Right renal pelvis (tissue), 4 donors: Measurements from ENCODE around the gene EFNB2. TPM values are rescaled to one million over a fixed set of nuclear protein-coding genes. Genes with fewer than 3 reads are reported as not detected.

Source experiments
- DNase-seq, 4 donors: peaks; one replicate each; pipeline ENCODE4 v3.0.0-alpha.2; 2013; ENCODE audit warnings: low read depth in 4 of 4, low spot score in 3 of 4, missing footprints in 1 of 4
- polyA plus RNA-seq, 4 donors: library from polyadenylated mRNA; unstranded; fragments of 120-200 nt; gene quantifications; one replicate each; pipeline ENCODE4 v1.2.1, GENCODE V29; 2013; ENCODE audit not compliant: insufficient read length in 4 of 4

The EFNB2 gene
- polyA plus RNA-seq, 4 donors, result 140 to 159 (median 147) TPM

GRCh38 chr13:106505732-106506131 is 29.7 kb downstream of the EFNB2 start:
- DNase-seq, result no peak

- DNase-seq, result no peak
These were observed 30.2 kb downstream of the EFNB2 start for GRCh38 chr13:106505295-106505694.

GRCh38 chr13:106503730-106504453 is 31.6 kb downstream of the EFNB2 start:
- no peak for DNase-seq

DNA sequence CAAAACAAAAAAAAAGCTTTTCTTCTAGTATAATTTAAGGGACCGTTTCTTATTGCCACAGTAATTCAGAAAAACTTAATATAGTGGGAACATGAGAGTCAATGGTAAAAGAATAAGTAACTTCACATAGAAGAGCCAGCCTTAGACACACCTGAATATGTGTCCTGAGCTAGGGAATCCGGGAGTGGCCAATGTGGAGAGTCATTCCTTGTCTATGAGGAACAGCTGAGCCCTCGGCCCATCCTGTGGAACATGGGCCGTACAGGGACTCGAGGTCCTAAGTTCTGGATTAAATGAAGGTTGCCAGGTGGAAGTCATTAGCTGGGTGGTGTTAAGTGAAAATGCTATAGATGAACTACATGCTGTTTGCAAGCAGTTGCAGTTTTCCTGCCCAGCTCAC is 32.2 kb downstream of the EFNB2 start:
- no peak for DNase-seq

DNA sequence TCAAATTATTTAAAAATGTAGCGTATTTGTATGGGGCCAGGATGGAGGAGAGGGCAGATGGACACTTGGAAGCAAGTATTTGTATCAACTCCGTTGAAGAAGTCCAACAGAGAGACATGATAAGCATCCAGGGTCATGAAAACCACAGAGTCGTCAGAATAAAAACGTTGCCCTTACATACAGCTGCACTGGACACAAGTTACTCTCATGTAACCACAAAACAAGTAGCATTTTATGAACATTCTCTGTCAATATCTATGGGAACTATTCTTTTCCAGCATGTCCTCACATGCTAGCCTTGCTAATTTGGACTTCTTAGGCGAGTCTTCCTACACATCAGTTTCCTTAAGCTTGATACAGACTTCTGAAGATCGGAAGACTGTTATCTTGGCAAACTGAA is 35.0 kb downstream of the EFNB2 start:
- no peak for DNase-seq

- no peak for DNase-seq
These were observed 35.6 kb downstream of the EFNB2 start for GRCh38 chr13:106499896-106500295.

GRCh38 chr13:106499113-106499512 is 36.3 kb downstream of the EFNB2 start:
- no peak for DNase-seq

DNA sequence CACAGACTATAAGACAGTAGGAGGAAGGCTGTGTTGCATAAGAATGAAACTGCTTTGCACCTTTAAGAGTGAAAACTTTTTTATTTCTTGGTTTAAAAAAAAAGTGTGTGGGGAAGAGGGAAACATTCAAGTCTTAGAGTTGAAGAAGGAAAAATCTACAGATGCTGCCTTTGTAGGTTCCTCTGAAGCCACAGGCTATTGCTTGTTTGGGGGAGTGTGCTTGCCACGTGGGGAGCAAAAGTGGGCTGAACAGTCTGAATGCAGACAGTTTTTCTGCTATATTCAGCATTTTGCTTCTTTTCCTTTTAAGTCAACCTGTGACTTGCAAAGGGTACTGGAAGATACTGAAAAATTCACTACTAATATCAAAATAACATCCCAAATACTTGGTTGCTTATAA is 36.9 kb downstream of the EFNB2 start:
- no peak for DNase-seq

DNA sequence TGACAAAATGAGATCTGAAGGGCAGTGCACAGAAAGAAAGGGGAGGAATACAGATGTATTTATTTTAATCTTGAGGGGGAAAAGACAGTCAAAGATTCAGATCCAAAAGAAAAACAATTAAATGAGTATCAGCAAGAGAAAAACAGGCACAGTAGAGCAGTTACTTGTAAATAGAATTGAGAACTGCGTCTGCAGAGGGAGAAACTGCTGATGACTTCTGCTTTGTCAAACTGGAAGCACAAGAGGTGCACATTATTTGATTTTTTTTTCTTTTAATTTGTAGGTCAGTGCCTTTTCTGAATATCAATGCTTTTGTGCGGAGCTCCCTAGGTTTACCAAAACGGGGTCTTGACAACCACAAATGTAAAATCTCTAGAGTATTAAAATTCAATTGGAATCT is 37.3 kb downstream of the EFNB2 start:
- DNase-seq, result no peak

DNA sequence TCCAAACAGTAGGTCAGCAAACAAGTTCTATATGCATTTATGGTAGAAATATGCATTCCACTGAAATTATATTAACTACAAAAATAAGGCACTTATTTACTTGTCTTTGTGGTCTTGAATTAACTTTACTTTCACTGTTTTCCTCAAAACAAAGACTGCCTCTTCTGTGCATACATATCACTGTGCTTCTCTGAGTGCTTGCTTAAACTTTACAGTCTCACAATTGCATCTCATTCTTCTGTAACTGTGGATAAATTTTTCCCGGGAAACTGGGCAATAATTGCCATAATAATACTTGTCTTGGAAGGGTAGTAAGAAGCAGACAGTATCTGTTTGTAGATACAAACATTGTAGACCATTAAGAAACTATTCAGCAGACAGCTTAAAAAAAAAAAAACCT is 38.4 kb downstream of the EFNB2 start:
- DNase-seq, result no peak

DNA sequence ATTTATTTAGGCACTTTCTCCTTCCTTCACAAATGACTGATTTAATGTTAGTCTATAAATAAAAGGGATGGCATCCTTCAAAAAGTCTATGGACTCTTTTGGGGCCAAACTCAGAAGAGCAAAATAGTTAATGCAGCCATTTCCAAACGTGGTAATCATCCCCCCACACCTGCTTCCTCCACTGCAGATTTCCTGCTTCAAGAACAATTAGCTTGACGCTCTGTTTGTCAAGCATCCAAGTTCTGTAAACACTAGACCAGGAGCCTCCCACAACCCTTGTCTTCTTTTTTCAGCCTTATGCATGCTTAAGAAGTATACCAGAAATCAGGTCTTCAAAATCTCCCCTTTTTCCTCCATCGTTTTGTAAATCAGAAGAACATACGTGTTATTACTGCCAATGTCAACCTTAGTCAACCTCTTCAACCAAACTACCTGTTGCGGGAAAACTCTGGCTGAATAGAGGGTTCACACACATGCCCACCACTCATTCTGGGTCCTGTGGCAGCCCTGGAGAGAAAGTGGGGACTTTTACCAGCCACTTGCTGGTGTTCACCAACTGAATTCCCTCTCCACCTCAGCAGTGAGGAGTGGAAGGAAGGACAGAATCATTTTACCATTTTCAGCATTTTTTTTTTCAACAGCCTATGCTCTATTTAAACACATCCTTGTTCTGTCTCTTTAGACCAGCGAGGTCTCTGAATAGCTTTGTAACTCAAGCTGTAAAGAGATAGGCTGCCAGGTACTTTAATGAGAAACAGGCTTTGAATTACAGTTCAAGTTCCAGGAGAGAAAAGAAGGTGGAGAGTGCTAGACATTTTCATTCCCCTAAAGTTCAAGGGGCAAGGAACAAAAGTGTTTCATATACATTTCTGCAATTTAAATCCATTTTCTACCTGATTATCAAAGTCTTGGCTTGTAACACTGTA is 39.1 kb downstream of the EFNB2 start:
- DNase-seq, result no peak

GRCh38 chr13:106494936-106495335 is 40.5 kb downstream of the EFNB2 start:
- DNase-seq, result no peak

- no peak for DNase-seq
These were observed 41.0 kb downstream of the EFNB2 start for GRCh38 chr13:106494506-106494905.

GRCh38 chr13:106493533-106494220 is 41.8 kb downstream of the EFNB2 start:
- no peak for DNase-seq

DNA sequence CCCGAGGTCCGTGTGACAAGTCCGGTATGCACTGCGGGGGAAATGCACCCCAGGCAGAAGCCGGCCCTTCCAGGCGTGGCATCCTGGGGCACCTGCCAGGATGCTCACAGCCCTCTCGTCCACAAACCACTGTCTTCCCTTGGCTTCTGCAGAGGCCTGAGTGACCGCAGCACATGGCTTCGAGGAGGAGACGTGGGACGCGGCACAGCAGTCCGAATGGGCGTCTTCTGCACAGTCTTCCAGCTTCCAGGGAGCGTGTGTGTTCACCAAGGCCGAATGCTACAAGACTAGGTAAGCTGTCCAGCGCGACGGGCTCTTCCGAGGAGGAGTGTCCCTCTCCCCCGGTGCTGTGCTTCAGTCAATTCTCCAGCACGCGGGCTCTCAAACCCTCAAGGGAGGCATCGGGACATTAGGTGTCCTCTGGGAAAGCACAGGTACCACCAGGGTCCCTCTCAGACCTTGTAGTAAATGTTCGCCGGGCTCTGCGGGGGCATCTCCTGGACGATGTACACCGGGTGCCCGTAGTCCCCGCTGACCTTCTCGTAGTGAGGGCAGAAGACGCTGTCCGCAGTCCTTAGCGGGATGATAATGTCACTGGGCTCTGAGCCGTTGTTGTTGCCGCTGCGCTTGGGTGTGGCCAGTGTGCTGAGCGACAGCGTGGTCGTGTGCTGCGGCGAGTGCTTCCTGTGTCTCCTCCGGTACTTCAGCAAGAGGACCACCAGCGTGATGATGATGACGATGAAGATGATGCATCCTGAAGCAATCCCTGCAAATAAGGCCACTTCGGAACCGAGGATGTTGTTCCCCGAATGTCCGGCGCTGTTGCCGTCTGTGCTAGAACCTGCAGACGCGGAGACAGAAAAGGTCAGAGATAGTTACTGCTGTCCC is 42.6 kb downstream of the EFNB2 start:
- no peak for DNase-seq

DNA sequence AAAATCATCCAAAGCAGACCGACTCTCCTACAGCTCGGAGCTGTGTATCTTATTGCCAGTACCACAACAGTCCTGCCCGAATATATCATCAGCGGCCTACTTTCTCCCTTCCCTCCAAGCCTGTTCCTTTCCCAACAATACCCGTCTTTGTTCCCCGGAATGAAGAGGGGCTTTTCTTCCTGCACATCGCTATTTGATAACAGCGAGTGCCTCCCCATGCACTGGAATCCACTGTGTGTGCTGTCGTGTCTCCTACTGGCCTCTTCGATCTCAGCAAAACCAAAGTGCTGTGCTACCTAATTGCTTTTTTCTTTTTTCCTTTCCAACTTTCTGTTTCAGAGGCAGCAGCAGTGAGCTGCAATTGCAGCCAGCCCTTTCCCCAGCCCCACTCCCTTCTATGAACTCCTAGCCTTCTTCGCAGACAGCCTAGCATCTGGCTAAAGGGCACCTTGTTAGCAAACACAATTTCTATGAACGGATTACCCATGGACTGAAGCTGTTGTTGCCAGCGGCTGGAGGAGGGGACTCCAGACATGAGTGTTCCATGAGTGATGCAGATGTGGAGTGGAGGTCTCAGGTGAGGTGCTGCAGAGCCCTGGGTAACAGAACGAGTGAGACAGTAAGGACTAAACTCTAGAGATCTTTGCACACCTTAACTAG is 43.4 kb downstream of the EFNB2 start:
- DNase-seq, result no peak

- no peak for DNase-seq
These were observed 44.0 kb downstream of the EFNB2 start for GRCh38 chr13:106491463-106491862.

DNA sequence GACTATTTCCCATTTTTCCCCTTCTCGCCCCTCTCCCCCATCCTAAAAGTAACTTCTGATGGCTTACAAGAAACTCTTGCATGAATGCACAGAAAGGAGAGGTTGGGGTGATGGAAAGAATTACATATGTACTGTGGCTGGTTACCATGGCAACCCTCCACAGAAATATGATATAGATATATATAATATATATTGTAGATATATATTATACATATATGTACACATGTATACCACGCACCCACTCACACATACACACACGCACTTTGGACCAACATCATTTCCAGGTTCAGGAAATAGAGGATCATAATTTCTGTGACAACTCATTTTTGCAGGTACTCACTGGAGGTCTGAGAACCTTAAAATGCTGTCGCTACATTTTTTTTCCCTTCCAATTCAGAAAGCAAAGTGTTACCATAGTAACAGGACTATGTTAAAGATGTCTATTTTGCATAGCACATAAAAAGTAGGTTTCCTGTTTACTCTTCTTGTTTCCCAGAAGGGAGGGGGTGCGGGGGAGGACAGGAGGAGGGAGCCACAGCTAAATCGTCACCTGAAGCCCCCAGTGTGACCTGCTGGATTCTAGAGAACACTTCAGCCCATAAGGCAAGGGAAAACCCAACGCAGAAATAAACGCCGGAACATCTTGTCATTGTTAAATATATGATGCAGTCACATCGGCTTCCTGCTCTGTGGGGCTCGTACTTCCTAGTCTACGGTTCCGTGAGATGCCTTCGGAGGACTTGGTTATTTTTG is 44.7 kb downstream of the EFNB2 start:
- no peak for DNase-seq
